HL-60/S4 (cell line): Measurements from ENCODE around the gene GRIA3.
"Not testable (repeated sequence)": the region's sequence is repeated elsewhere in the genome, so short reads cannot be mapped to it uniquely, and the experiment has no call there.

Experiments
- in situ Hi-C: fragments of 300-500 bp; cut with MboI; formaldehyde crosslinking; loops from 2 replicates; pipeline ENCODE4 v1.14.3; 2022; ENCODE audit warnings: low sequenced_read_pairs

Gene GRIA3

DNA sequence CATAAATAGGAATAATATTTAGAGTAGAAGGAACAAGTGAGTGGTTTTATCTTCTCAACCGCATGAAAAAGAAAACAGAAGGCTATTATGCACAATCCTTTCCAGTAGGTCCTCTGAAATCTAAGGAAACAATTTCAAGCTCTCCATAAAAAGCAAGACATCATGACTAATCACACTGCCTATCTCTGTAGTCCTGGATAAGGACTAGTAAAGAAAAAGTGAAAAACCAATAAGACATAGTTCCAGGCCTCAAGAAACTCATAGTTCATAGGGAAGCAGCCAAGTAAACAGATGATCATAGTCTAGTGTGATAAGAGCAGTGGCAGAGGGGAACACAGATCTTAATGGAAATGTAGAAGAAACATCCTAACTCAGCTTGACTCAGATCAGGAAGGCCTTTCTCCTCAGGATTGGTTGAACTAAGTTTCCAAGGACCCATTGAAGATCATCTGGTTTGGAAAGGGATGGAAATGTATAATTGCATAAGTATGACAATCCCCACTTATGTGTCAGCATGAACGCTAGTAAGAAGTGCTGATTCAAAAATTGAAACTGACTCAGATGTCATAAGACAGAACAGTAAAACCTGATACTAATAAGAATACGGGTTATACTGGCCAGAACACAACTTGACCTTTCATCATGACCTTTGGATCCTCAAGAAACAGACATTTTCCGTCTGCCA lies 155.3 kb downstream of the GRIA3 start:
- in situ Hi-C loops = no loop called here

DNA sequence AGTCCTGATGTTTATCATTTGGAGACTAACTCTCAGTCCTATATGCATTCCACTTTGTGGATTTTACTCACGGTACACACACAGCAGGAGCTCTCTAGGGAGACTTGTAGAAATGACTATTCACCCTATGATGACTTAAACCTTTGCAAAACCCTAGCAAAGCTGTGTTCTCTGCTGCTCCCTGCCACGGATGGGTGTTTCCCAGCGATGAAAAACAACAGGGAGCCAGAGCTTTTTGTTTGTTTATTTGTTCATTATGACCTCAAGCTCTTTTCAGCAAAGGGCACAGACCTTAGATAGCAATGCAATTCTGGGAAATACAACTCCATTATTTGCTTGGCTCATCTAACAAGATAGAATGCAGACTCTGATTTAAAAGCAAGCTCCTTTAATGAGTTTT lies 156.6 kb downstream of the GRIA3 start:
- in situ Hi-C loops = no loop called here

GRCh38 chrX:123348468-123348867 lies 164.4 kb downstream of the GRIA3 start:
- in situ Hi-C loops = no loop called here

- in situ Hi-C loops = no loop called here
These were observed 166.1 kb downstream of the GRIA3 start for GRCh38 chrX:123350226-123350625.

GRCh38 chrX:123357941-123358340 lies 173.9 kb downstream of the GRIA3 start:
- in situ Hi-C loops = no loop called here

GRCh38 chrX:123358457-123358856 lies 174.4 kb downstream of the GRIA3 start:
- in situ Hi-C loops = no loop called here

- in situ Hi-C loops = no loop called here
These were observed 177.3 kb downstream of the GRIA3 start for GRCh38 chrX:123361371-123361770.

DNA sequence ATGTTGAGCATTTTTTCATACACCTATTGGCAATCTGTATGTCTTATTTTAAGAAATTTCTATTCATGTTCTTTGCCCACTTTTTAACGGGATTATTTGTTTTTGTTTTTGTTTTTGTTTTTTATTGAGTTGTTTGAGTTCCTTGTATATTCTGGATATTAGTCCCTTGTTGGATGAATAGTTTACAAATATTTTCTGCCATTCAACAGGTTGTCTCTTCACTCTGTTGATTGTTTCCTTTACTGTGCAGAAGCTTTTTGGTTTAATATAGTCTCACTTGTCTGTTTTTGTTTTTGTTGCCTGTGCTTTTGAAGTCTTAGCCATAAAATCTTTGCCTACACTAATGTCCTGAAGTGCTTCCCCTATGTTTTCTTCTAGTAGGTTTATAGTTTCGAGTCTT lies 202.1 kb downstream of the GRIA3 start:
- in situ Hi-C loops = not testable (repeated sequence)

- in situ Hi-C loops = no loop called here
These were observed 208.8 kb downstream of the GRIA3 start for GRCh38 chrX:123392921-123393320.

DNA sequence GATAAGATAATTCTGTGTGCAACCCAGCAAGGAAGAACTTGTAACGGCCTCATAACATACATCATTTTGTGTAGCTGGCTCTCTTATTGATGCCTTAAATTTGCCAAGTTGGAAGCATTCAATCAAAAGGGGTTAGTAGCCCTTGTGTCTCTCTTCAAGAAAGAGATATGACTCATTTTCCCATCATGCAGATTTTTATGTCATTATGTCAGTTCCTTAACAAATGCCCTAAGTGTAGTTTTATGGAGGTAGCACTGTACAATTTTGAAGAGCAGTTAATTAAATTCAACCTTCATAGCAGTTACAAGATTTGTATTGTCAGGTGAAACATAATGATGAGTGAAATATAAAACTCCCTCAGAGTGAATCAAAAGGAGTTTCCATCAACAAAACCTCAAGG lies 215.6 kb downstream of the GRIA3 start:
- in situ Hi-C loops = no loop called here

- in situ Hi-C loops = no loop called here
These were observed 221.2 kb downstream of the GRIA3 start for GRCh38 chrX:123405231-123405630.

DNA sequence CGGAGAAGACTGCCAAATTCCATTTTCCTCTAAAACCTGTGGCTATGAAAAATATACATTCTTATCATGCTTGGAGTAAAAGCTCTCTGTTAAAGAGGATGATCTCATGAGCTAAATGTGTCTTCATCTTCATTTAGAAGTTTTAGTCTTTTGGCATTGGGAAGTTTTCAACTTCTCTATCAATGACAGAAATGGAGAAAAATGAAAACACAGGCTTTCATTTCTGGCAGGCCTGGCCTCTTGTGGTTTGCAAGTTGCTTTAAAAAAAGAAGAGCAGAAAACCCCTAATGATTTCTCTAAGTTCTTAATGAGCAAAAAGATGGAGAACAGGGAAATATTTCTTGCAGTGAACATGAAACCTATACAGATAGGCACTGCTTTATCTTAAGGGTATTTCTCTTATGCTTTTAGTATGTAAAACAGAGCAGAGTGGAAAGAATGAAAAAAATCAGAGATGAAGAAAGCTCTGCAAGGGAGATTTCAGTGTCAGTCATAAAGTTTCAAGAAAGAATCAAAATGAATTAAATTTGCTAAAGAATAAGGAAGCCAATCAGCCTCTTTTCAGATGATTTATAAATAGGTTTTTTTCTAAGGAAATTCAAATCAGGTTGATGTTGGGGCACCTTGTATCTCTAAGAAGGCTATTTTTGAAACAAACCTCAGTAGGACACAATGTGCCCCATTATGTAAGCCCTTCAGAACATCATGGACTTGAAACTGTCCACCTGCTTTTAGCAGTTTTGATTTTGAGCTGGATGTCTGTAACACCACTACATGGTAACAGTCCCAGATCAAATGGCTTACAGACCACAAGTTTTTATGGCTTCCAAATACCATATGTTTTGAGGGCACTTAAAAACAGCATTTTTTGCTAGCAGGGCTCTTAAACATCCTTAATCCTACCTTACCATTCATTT lies 225.0 kb downstream of the GRIA3 start:
- in situ Hi-C loops = no loop called here

- in situ Hi-C loops = no loop called here
These were observed 238.8 kb downstream of the GRIA3 start for GRCh38 chrX:123422875-123423274.

GRCh38 chrX:123424546-123424945 lies 240.5 kb downstream of the GRIA3 start:
- in situ Hi-C loops = no loop called here

DNA sequence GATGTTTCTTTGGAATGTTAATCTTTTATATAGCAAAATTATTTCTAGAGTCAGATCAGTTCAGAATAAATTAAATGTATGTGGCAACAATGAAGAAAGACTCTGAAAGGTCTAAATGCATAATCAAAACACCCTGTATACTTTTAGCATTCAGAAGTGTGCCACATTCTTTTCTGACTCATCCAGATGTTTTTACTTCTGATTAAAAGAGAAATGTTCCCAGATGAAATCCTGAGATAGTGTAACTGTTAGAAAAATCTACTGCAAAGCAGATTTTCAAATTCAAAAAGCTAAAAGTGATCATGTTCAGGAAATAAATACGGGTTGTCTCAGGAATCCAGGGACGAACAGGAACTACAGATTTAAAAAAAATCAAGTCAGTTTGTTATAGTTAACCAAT lies 241.4 kb downstream of the GRIA3 start:
- in situ Hi-C loops = no loop called here

DNA sequence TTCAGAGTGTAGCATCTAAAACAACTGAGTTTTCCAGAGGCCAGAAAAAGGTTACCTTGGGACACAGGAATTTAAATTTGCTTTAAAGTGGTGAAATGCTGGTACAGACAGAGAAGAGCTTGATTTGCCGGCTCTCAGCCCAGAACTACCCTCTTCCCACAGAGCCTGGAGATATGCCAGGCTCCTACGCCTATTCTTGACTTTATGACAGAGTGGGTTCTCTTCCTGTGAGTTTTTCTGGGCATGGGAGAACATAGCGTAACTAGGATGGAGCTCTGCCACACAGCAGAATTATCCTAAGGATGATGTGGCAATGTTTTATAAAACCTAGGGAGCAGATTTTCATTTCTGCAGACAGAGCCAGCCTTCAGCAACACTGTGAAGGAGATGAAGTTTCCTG lies 241.8 kb downstream of the GRIA3 start:
- in situ Hi-C loops = no loop called here

- in situ Hi-C loops = no loop called here
These were observed 248.5 kb downstream of the GRIA3 start for GRCh38 chrX:123432361-123433150.

- in situ Hi-C loops = no loop called here
These were observed 252.5 kb downstream of the GRIA3 start for GRCh38 chrX:123436512-123437136.

- in situ Hi-C loops = not testable (repeated sequence)
These were observed 255.8 kb downstream of the GRIA3 start for GRCh38 chrX:123439926-123440325.

- in situ Hi-C loops = no loop called here
These were observed 258.7 kb downstream of the GRIA3 start for GRCh38 chrX:123442764-123443163.

DNA sequence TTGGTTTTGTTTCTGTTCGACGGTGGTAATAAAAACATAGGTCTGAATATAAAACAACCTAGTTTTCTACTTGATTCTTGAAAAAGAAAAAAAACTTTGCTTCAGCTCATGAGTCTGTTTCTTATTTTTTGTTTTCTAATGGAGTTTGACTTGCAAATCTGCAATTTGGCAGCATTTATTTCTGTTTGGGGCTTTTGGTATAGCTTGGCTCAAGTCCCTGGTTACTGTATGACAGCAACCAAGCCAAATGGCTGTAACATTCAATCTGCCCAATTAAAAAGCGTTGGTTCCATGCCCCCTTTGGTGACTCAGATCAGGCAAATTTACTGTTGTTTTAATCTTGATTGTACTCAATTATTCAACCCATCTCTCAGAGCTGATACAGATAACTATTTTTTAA lies 263.4 kb downstream of the GRIA3 start:
- in situ Hi-C loops = no loop called here
